Glomerular visceral epithelial cell (primary cell): Measurements from ENCODE around the gene FAM117A.
"Not testable (repeated sequence)": the region's sequence is repeated elsewhere in the genome, so short reads cannot be mapped to it uniquely, and the experiment has no call there.

ENCODE experiments used
- DNase-seq: peaks from one replicate; pipeline ENCODE4 v3.0.0-alpha.2; 2016; ENCODE audit errors: extremely low spot score

FAM117A gene

GRCh38 chr17:49762151-49762941, 1.6 kb downstream of the FAM117A start:
- DNase-seq: peak; percentile 33

- no peak for DNase-seq
Observed at GRCh38 chr17:49760932-49761558, 2.9 kb downstream of the FAM117A start.

- no peak for DNase-seq
Observed at GRCh38 chr17:49760296-49760695, 3.6 kb downstream of the FAM117A start.

- DNase-seq: no peak
Observed at GRCh38 chr17:49759203-49759602, 4.7 kb downstream of the FAM117A start.

GRCh38 chr17:49758464-49759010, 5.4 kb downstream of the FAM117A start:
- DNase-seq: not testable (repeated sequence)

GRCh38 chr17:49757151-49757777, 6.7 kb downstream of the FAM117A start:
- DNase-seq: no peak

GRCh38 chr17:49756323-49757150, 7.4 kb downstream of the FAM117A start:
- DNase-seq: no peak

GRCh38 chr17:49755663-49756283, 8.2 kb downstream of the FAM117A start:
- no peak for DNase-seq

- no peak for DNase-seq
Observed at GRCh38 chr17:49753959-49754391, 10.0 kb downstream of the FAM117A start.

- no peak for DNase-seq
Observed at GRCh38 chr17:49752508-49752907, 11.4 kb downstream of the FAM117A start.

- no peak for DNase-seq
Observed at GRCh38 chr17:49749730-49750129, 14.2 kb downstream of the FAM117A start.

GRCh38 chr17:49748791-49749190, 15.1 kb downstream of the FAM117A start:
- DNase-seq: peak; percentile 54

GRCh38 chr17:49748223-49748622, 15.7 kb downstream of the FAM117A start:
- DNase-seq: no peak

GRCh38 chr17:49747632-49748031, 16.3 kb downstream of the FAM117A start:
- DNase-seq: no peak

GRCh38 chr17:49746791-49747490, 17.0 kb downstream of the FAM117A start:
- DNase-seq: no peak

GRCh38 chr17:49745175-49746139, 18.5 kb downstream of the FAM117A start:
- no peak for DNase-seq

- DNase-seq: no peak
Observed at GRCh38 chr17:49742166-49742638, 21.7 kb downstream of the FAM117A start.

GRCh38 chr17:49741692-49742076, 22.2 kb downstream of the FAM117A start:
- DNase-seq: no peak

GRCh38 chr17:49741009-49741691, 22.8 kb downstream of the FAM117A start:
- DNase-seq: no peak
